Cortex of kidney (tissue), 1 donor: ENCODE data around the gene CERS6.
"Not testable (repeated sequence)": the region's sequence is repeated elsewhere in the genome, so short reads cannot be mapped to it uniquely, and the experiment has no call there.

Experiments used
- DNase-seq: peaks from one replicate; lab custom pipeline; 2025; lab: John Stamatoyannopoulos, UW

CERS6 gene

DNA sequence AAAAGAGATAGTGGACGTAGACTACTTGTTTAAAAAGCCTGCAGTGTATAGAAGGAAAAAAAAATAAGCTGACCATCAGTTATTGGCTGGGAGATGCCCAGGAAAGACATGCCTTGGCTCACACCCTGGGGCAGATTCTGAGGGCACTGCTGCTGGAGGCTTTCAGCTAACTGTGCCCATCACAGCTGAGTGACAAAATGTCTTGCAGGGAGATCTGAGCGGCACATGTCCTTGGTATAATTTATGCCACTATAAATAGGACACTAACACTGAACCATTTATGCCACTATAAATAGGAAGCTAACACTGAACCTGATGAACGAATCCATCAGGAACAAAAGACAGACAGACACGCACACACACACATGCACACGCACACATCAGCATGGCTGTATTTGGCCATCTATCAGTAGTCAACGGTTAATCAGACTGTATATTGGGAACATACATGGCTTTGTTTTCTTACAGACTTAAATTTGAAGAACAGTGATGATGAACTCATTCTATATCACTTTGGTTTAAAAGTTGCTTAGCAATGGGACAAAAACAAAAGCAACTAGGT, 278.2 kb downstream of the CERS6 start:
- DNase-seq, result no peak

DNA sequence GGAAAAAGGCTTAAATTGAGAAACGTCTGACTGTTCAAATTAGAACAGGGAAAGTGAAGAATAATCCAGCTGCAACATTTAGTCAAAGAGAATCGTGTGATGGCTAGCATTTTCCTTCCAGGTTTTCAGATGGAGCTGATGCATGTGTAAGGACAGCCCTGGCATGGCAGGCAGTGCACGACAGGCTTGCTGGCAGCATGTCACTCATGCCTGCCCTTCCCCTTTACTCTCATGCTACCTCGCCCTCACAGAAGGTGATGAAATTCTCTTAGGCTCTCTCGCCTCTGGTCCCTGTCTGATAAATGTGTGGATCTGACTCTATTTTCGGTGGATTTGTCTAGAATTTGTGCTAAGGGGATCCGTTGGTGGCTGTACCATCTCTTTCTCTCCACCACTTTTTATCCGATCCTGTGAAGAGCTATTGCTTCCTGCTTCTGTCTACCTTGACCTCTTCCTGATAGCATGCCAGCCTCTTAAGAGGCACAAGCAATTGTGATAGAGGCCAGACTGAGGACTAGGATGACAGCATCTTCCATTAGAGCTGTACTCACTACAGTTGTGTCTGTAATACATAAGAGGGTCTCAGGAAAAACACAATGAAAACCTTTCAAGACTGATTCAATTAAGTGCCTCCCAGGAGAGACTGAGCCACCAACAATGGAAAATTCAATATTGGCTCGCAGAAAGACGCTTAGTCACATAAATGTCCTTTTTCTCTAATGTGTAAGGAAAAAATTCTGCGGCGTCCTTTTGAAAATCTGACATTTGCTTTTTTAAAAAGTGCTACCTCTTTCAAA, 280.8 kb downstream of the CERS6 start:
- DNase-seq, result no peak

DNA sequence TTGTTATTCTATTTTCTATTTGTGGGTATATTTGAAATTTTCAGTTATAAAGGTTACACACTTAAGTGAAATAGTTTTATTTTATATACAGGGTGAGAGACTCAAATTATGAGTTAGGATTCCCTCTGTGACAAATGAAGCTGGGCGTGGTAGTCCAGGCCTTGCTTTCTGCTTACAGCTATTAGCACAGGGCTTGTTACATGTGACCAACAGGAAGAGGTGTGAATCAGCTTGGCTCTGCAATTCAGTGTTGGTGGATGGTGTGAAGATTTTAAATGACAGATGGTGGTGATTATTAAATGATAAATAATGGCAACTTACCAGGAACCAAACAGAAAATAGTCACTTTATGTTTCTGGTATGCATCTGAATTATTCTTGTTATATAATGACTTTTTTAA, 282.0 kb downstream of the CERS6 start:
- no peak for DNase-seq

DNA sequence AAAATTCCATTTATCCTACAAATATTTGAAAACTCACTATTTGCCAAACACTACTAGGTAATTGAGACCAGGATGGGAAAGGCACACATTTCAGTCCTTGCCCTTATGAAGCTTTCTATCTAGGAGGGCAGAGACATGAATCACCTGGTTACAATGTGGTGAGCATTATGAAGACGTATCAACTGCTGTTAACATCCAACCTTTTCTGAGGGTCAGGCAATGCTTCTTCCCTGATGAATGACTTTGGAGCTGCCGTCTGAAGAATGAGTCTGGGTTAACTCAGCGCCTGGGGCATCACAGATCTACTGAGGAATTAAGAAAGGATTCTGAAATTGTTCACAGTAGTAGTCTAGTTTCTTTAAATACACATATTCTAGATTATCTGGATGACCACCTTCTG, 284.3 kb downstream of the CERS6 start:
- no peak for DNase-seq

DNA sequence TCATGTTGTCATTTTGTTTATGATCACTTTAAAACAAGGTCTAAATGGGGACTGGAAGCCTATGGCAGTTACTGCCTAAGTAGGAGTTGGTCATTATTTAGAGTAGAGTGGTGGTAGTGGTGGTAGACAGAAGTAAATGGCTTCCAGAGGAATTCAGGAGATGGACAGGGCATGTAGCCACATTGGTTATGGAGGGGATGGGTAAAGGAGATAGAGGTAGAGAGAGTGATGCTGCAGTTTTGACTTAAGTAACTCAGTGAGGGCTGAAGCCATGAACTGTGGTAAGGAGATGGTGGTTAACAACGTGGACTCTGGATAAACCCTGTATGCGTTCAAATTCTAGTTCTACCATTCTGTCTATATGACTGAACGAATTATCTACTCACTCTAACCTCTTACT, 284.7 kb downstream of the CERS6 start:
- no peak for DNase-seq

DNA sequence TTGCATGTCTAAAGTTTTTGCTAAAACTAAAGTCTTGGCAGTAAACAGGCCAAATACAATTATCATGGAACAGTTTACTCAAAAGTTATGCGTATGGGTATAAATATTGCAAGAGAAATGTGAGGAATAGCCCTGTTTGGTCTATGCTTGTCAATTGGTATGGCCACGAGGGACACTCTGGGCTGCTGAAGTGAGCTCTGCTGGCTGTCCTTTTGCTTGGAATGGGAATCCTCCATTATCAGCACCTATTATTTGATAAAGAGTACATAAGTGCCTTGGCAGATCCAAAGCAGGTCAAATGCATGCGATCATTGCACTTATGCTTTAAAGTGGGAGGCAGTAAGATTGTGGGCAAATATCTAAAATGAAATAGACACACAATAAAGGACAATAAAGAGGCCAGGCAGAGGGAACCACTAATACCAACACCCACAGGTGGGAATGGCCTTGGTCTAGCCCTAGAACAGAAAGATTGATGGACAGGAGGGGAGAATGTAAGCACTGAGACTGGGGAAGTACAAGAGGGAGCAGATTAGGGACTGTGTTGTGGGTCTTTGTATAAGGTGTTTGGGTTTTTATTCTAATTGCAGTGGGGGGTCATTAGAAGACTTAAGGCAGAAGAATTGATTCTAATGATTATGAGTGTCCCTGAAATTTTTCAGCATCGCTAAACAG, 286.3 kb downstream of the CERS6 start:
- no peak for DNase-seq

DNA sequence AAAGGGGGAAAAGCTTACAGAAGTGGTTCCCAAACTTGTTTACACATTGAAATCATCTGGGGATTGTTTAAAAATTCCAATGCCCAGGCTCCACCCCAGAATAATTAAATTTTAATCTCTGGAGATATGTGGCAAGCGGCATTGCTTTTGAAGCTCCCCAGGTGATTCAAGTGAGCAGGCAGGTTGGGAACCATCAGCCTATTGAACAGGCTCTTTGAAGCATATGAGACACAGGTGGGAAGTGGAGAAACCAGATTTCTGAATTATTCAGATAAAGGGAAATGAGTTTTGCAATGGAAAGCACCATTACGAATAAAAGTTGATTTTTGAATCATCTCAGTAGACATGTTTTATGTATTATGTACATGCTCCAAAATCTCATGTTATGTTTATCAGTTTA, 288.8 kb downstream of the CERS6 start:
- no peak for DNase-seq

DNA sequence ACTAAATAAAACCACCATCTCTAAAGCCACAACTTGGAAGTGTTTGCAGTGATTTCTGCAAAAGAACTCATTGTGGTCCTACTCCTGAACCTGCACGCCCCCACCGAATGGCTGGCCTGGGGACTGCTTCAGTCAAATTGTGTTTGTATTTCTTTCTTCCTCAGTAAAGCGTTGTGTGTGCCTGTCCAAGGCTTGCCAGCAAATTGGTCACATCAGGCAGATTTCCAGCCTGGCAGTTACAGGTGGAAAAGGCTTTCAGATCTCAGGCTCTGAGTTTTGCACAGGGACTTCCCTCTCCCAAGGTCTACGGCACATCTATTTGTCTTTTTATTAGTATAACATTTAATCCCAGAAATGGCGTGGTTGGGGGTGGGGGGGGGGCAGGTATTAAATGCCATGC, 292.4 kb downstream of the CERS6 start:
- DNase-seq, result no peak

DNA sequence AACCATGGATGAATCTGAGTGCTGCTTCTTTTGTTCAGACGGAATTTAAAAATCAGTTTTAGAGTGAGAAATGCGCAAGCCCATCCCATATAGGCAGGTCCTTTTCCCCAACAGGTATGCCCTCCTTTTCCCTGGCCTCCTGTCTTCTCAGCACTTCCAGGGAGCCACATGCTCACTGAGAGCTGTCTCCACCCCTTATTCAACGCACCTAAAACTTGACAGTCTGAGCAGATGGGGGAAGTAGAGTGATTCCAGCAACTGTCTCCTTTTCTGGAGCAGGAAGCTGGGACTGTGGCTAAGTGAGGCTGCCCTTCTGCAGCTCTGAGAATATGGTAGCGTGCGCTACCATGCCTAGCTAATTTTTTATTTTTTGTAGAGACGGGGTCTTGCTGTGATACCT, 293.2 kb downstream of the CERS6 start:
- DNase-seq, result no peak

DNA sequence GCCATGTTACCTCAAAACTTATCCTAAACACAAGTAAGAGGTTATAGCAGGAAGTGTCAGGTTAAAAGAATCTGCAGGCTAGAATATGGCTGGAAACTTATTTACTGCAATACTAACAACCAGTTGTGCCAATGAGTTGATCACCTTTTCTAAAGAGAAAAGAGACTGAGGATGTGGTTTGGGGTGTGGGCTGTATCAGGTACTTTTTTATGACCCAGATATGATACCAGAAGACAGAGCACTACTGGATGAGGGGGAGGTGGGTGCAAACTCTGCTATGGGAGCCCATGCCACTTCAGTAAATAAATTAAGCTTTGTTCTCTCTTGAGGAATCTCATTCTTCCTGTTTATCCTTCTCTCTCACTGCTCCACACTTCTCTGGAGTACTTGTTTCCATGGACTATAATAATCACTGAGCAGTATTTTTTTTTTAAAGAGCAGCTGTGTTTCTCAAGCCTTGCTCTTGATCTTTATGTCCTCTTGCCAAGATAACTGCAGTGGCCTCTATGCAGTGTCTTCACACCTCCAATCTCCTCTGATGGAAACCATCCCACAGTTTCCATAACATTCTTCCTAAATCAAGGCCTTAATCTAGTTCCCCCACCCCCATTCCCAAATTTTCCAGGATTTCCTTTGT, 295.1 kb downstream of the CERS6 start:
- no peak for DNase-seq

DNA sequence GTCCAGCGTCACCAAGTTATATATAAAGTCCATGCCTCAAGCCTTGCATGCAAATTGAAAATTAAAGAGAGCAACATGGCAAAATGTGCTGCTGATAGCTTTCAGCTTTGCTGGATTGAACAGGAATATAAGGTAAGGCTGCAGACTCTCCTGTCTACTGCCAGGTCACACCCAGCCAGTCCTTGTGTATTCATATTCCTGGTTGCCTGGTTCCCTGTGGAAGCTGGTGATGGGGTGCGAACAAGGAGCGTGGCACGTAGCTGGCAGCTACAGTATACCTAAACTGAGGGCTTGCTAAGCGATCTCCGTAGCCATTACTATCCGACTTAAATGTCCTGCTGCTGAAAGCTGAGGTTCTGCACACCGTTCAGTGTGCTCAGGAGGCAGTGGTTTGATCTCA, 296.3 kb downstream of the CERS6 start:
- no peak for DNase-seq

DNA sequence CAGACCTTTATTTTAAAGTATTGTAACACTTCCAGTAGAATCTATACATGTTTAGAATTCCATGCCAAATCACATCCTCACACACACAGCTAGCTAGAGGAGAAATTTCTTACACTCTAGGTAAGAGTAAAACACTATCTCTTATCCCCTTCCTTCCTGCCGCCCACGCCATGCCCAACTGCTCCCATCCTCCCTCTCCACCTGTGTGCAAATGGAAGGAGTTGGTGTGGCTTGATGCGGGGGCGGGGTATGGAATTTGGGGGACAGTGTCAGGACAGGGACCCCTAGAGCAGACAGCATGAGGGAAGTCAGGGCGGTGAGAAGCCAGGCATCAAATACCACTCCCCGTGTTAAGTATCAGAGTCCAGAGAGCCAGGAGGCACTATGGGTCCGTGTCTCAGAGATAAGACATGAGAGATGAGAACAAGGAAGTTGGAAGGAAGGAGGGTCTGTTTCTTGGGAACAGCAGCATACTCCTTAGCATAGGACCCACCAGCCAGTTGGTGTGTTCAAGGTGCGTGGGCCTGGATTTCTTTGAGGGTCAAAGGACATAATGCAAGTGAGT, 297.8 kb downstream of the CERS6 start:
- DNase-seq, result no peak

DNA sequence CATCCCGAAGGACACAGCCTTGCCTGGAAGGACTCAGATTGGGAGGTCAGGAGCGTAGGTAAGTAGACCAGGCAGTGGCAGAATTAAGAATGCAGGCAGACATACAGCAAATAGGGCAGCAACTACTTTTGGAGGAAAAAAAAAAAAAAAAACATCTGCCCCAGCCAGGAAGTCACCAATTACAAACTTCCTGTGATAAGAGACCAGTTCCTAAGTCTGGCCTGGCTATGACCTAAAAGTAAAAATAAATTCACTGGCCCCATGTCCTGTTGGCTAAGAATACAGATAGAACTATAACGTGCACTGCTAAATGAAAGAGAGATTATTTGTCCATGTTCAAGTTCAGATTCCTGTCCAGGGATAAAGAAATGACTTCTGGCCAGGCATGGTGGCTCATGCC, 301.2 kb downstream of the CERS6 start:
- no peak for DNase-seq

DNA sequence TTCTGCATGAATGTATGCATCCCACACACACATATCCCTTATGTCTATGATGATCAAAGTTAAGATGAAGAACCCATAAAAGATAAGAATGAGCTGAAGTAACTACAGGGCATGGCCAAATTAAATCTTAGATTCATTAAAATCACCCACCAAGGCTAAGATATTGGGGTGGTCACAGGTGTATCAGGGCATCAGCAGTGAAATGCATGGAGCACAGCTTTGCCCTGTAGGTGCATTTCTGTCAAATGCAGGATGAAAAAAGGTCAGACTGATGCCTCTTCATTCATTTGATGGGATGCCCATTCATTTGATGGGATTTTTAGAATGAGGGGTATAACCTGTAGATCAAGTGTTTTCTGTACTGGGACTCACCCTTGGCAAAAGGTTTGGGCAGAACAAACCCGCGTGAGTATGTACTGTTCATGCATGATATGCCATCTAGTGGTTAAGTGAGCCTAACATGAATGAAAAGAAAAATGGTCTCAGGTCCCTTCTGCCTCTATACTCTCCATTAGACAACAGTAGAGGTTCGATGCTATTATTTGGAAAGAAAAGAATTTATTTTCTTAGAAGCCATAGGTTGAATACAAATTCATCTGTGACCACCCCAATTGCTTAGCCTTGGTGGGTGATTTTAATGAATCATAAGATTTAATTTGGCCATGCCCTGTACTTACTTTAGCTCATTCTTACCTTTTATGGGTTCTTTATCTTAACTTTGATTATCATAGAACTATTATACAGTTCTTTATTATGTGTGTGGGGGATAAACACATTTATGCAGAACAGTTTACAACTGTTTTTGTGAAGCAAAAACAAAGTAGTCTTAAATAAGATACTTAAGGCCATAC, 303.1 kb downstream of the CERS6 start:
- no peak for DNase-seq

DNA sequence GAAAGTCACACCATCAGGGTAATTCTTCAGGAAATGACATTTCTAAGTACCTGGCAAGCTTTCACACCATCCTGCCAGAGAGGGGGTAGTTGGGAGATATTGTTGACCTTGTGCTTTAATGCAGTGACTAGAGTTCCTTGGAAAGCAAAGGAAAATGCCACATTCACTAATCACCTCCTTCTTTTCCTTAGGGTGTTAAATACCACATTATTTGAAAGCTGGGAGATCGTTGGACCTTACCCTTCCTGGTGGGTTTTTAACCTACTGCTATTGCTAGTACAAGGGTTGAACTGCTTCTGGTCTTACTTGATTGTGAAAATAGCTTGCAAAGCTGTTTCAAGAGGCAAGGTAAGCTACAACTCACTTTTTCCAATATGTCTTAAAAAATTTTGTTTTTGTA, 309.3 kb downstream of the CERS6 start:
- DNase-seq, result no peak

DNA sequence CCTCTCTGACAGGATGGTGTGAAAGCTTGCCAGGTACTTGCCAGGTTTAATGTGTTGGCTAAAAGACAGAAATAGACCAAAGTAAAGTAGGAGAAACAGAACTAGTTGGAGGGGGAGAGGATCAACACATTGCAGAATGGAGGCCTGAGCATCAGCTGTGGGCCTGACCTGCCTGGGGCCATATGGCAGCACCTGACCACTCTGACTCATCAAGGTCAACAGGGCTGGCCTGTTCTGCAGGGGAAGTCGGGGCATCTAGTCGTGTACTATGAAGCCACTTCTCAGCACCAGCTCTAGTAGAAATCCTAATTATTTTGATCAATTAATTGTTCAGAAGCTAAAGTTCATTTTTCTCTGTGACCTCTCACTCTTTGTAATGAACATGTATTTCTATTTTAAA, 310.5 kb downstream of the CERS6 start:
- no peak for DNase-seq

DNA sequence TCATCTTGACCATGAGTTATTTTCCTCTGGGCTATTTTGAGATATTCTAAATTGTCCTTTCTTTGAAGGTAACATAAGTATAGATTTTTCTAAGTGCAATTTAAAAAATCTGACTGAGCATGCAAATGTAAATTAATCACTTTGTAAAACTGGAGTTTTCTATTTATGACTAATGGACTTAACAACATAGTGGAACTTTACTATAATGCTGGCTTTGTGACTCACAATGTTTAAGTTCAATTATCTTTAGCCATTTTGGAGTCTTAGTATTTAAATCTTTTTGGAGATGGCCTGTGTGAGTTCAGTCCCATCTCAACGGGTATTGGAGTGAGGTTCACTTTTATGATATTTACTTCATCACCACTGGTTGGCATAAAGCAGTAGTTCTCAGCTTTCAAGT, 311.2 kb downstream of the CERS6 start:
- DNase-seq, result no peak

DNA sequence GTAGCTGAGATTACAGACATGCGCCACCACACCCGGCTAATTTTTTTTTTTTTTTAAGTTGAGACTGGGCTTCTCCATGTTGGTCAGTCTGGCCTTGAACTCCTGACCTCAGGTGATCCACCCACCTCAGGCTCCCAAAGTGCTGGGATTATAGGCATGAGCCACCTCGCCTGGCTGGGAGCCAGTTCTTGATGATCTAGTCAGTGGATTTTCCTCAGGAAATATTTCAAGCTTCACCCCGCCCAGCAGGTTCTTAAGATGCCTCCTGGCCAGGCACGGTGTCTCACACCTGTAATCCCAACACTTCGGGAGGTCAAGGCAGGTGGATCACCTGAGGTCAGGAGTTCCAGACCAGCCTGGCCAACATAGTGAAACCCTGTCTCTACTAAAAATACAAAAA, 312.3 kb downstream of the CERS6 start:
- DNase-seq, result not testable (repeated sequence)

DNA sequence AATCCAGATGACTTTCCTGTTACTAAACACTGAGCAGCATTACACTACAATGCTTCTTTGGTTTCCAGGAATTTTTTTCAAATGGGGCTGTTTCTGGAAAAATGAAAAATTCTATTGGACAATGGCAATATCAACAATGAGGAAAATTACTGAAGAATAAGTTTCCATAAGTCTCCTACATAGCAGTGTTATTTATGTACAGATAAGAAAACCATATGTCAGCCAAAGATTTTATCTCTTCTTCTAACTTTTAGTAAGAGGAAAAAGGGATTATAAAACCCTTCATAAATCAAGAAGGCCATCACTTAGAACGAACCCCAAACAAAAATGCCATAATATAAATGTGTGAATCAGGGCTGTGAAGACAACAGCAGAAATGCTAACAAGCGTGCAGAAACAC, 314.7 kb downstream of the CERS6 start:
- no peak for DNase-seq

DNA sequence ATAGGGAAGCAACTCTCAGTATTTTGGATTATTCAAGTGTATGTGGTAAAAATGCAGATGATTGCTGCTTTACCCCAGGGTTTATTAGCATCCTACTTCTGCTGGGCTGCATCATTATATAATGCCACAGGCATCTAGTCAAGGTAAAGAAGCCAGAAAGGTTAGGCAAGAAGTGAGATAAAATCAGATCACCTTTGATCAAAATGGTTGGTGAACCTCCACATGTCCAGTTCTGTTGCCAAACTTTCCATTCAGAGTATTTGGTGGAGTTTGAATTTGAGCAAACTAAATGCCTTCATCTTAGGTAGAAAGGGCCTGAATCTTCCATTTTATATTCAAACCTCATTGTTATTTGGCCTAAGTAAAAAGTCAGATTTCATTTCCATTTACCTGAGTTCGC, 316.6 kb downstream of the CERS6 start:
- DNase-seq, result no peak

DNA sequence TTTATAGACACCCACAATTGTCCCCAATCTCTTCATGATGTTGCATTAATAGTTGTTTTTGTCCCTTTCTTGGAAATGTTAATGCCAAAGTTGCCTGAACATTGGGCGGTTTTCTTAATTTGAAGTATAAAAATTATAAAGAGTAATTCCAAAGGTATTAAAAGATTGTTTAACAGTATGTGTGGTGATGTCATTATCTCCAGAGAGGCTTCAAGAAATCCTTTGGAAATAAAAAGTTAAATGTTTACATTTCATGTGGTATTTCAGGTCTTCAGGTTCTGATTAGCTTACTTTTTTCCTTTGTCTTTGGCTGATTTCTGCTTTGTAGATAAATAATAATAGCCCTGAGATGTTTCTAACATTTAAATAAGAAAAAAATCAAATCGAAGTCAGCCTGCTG, 317.1 kb downstream of the CERS6 start:
- no peak for DNase-seq
